CD4-positive, alpha-beta memory T cell (primary cell): ENCODE results near the gene NTHL1. TPM values are rescaled to one million over a fixed set of nuclear protein-coding genes. Genes with fewer than 3 reads are reported as not detected.

Source experiments
- CTCF ChIA-PET: fragments of 350-600 bp; sonication (Branson Sonifier 250); formaldehyde crosslinking; loops from one replicate; lab custom pipeline; 2021; ENCODE audit warnings: inconsistent platforms; ENCODE audit not compliant: partially characterized antibody; lab: Charles Lee
- POLR2A ChIA-PET: fragments of 350-600 bp; sonication (Branson Sonifier 250); formaldehyde crosslinking; loops from one replicate; lab custom pipeline; 2021; ENCODE audit not compliant: partially characterized antibody; lab: Charles Lee
- DNase-seq, 5 donors: peaks; one replicate each; pipeline versions ENCODE4 v3.0.0 to v3.0.0-alpha.2; 2020 to 2022; ENCODE audit warnings: mixed read lengths in 1 of 5
- H3K27ac ChIP-seq: one replicate; pipeline ENCODE4 v1.7.0; 2013; ENCODE audit warnings: low read depth, low read length
- H3K27me3 ChIP-seq: 2 replicates; pipeline ENCODE4 v1.7.0; 2013; ENCODE audit warnings: mild to moderate bottlenecking, low read length, moderate library complexity; ENCODE audit not compliant: insufficient read depth
- H3K36me3 ChIP-seq: 2 replicates; pipeline ENCODE4 v1.7.0; 2013; ENCODE audit warnings: mild to moderate bottlenecking, low read length, moderate library complexity; ENCODE audit not compliant: insufficient read depth
- H3K4me1 ChIP-seq: 2 replicates; pipeline ENCODE4 v1.7.0; 2013; ENCODE audit warnings: mild to moderate bottlenecking, low read length, moderate library complexity; ENCODE audit not compliant: insufficient read depth
- H3K4me3 ChIP-seq, 2 donors: one replicate each; pipeline ENCODE4 v1.7.0; 2013; ENCODE audit warnings: low read length in 2 of 2, mild to moderate bottlenecking in 1 of 2
- H3K9me3 ChIP-seq, 2 donors: one replicate each; pipeline ENCODE4 v1.7.0; 2013; ENCODE audit warnings: low read length in 2 of 2, control low read depth in 1 of 2; ENCODE audit not compliant: control insufficient read depth in 1 of 2
- H3K27ac Mint-ChIP-seq, 7 donors: one replicate each; pipeline ENCODE4 v1.8.0; 2020 to 2021; ENCODE audit warnings: mixed read lengths in 7 of 7, mild to moderate bottlenecking in 6 of 7, inconsistent platforms in 3 of 7, moderate library complexity in 3 of 7
- H3K27me3 Mint-ChIP-seq, 2 donors: one replicate each; pipeline ENCODE4 v1.8.0; 2020 to 2021; ENCODE audit warnings: mixed read lengths in 2 of 2
- H3K36me3 Mint-ChIP-seq, 2 donors: one replicate each; pipeline ENCODE4 v1.8.0; 2020 to 2021; ENCODE audit warnings: mixed read lengths in 2 of 2, inconsistent platforms in 1 of 2, mild to moderate bottlenecking in 1 of 2
- H3K4me1 Mint-ChIP-seq, 4 donors: one replicate each; pipeline ENCODE4 v1.8.0; 2020 to 2021; ENCODE audit warnings: mixed read lengths in 4 of 4, mild to moderate bottlenecking in 1 of 4
- H3K4me3 Mint-ChIP-seq, 8 donors: one replicate each; pipeline ENCODE4 v1.8.0; 2020 to 2021; ENCODE audit warnings: mixed read lengths in 8 of 8, mild to moderate bottlenecking in 7 of 8, moderate library complexity in 6 of 8, inconsistent platforms in 3 of 8
- H3K9me3 Mint-ChIP-seq, 8 donors: one replicate each; pipeline ENCODE4 v1.8.0; 2020 to 2021; ENCODE audit warnings: mixed read lengths in 8 of 8, mild to moderate bottlenecking in 5 of 8, inconsistent platforms in 3 of 8, moderate library complexity in 1 of 8
- intact Hi-C: fragments of 100-400 bp; cut with micrococcal nuclease; formaldehyde crosslinking; loops from one replicate; pipeline ENCODE4 v1.15.1; 2023
- polyA plus RNA-seq, 2 donors: library from polyadenylated mRNA; unstranded; fragments of 300-500 nt; fragmentation: Illumina TruSeq; gene quantifications; one replicate each; pipeline ENCODE4 v1.2.3, GENCODE V29; 2021
- total RNA-seq, 2 experiments: library from RNA; stranded (reverse); gene quantifications; one replicate each; pipeline ENCODE4 v1.2.3, GENCODE V29; 2021

NTHL1 gene
- total and polyA plus RNA-seq, 4 experiments from 2014 or later, result 9.3 to 20.1 (median 12.7) TPM

DNA sequence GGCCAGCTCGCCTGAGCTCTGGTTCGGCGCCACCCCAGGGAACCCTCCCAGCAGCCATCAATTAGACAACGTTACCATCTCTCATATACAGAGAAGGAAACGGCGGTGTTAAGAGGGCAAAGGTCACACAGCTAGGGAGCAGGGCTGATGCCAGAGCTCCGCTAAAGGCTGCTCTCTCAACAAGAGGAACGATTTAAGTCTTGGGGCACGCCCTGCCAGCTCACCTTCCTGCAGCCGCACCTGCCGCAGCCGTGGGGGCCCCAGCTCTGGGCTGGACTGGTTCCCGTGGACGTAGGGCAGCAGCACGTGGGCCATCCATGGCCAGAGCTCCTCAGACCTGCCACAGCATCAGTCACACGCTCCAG, 44.6 kb upstream of the NTHL1 start:
- Histone ChIP-seq H3K4me1 (no peaks in the 10 kb centered on the region), H3K27ac (no peak overlapping the region), H3K27me3 (no peaks in the 10 kb centered on the region), H3K9me3 (no peaks in the 10 kb centered on the region), H3K36me3 (peaks cover 3% of the 10 kb centered on the region), H3K4me3 (no peak overlapping the region)
- no peaks in the 10 kb centered on the region for H3K4me1 Mint-ChIP-seq
- no peak overlapping the region for H3K27ac Mint-ChIP-seq
- intact Hi-C loops, result no loop called here
- H3K36me3 Mint-ChIP-seq, result peaks cover 5 to 21% of the 10 kb centered on the region in 2 donors
- ChIA-PET CTCF (no interaction called here), POLR2A (interaction anchor here (0.8 kb wide), 1 partner anchor 30 kb away, joined by 4 read pairs; no protein-coding TSS in a partner anchor)
- H3K4me3 Mint-ChIP-seq, result no peak overlapping the region
- H3K27me3 Mint-ChIP-seq, result no peaks in the 10 kb centered on the region
- no peak for DNase-seq
- H3K9me3 Mint-ChIP-seq, result no peaks in the 10 kb centered on the region

DNA sequence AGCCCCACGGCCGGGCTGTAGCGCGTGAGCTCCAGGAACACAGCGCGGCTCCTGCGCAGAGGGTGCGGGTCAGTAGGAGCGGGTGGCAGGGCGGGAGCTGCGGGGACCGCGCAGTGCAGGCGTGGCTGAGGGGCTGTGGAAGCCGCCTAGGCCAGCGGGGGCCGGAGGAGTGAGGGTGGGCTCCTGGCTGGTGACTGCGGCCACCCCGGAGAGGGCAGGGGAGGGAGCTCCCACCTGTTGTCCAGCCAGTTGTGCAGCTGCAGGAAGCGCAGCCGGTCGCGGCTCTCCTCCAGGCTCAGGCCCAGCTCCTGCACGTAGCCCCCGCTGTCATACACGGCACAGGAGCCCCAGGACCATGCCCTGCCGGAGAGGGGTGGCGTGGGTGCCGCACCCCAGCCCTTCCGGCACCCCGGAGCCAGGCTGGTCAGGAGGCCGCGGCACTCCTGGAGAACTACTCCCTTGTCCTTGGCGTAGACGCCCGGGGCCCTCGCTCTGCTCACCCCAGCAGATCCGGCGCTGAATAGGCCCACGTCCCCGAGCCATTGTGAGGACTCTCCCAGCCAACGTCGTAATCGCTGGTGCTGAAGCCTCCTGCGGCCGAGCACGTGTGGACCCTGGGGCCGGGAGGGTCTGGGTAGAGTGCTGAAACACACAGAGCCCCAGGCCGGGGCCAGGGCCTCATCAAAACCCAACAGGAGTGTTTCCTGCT, 44.1 kb upstream of the NTHL1 start:
- Histone ChIP-seq H3K4me3 (no peak overlapping the region), H3K4me1 (no peaks in the 10 kb centered on the region), H3K9me3 (no peaks in the 10 kb centered on the region), H3K27ac (no peak overlapping the region), H3K27me3 (no peaks in the 10 kb centered on the region), H3K36me3 (peaks cover 3% of the 10 kb centered on the region)
- no peaks in the 10 kb centered on the region for H3K9me3 Mint-ChIP-seq
- ChIA-PET POLR2A (interaction anchor here (0.8 kb wide), 1 partner anchor 30 kb away, joined by 4 read pairs; no protein-coding TSS in a partner anchor), CTCF (no interaction called here)
- H3K4me3 Mint-ChIP-seq, result no peak overlapping the region
- H3K27ac Mint-ChIP-seq, result no peak overlapping the region
- H3K4me1 Mint-ChIP-seq, result no peaks in the 10 kb centered on the region
- intact Hi-C loops, result no loop called here
- peaks cover 5 to 25% of the 10 kb centered on the region in 2 donors for H3K36me3 Mint-ChIP-seq
- no peaks in the 10 kb centered on the region for H3K27me3 Mint-ChIP-seq
- DNase-seq, result no peak

GRCh38 chr16:2090777-2091546, 43.3 kb upstream of the NTHL1 start:
- Histone ChIP-seq H3K4me1 (no peaks in the 10 kb centered on the region), H3K36me3 (peaks cover 3% of the 10 kb centered on the region), H3K27ac (no peak overlapping the region), H3K4me3 (no peak overlapping the region), H3K27me3 (no peaks in the 10 kb centered on the region), H3K9me3 (no peaks in the 10 kb centered on the region)
- H3K9me3 Mint-ChIP-seq, result no peaks in the 10 kb centered on the region
- no peaks in the 10 kb centered on the region for H3K27me3 Mint-ChIP-seq
- POLR2A ChIA-PET, result no interaction called here
- H3K36me3 Mint-ChIP-seq, result peaks cover 4 to 25% of the 10 kb centered on the region in 2 donors
- CTCF ChIA-PET, result no interaction called here
- H3K4me1 Mint-ChIP-seq, result no peaks in the 10 kb centered on the region
- peak overlapping the region in 1 of 8 donors; percentile 34 for H3K4me3 Mint-ChIP-seq
- peak in 4 of 5 donors; percentile 25 to 43 (median 38) for DNase-seq
- intact Hi-C loops, result no loop called here
- H3K27ac Mint-ChIP-seq, result peak overlapping the region in 1 of 7 donors; percentile 29

DNA sequence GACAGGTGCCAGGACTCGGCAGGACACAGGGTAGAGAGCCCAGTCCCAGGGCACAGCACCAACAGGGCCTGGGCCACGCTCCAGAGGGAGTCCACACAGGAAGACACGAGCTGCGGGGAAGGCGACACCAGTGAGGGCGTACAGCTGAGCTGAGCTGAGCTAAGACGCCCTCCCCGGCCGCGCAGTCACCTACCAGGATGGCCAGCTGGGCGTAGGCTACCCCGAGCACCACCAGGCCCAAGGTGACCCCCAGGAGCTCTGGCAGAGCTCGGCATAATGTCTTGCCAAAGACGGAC, 42.8 kb upstream of the NTHL1 start:
- intact Hi-C loops, result no loop called here
- Mint-ChIP-seq H3K9me3 (no peaks in the 10 kb centered on the region), H3K4me3 (peak overlapping the region in 1 of 8 donors; percentile 34), H3K27ac (peak overlapping the region in 1 of 7 donors; percentile 29), H3K36me3 (peaks cover 0 to 23% of the 10 kb centered on the region in 2 donors), H3K27me3 (no peaks in the 10 kb centered on the region), H3K4me1 (no peaks in the 10 kb centered on the region)
- Histone ChIP-seq H3K27me3 (no peaks in the 10 kb centered on the region), H3K9me3 (no peaks in the 10 kb centered on the region), H3K36me3 (peaks cover 3% of the 10 kb centered on the region), H3K4me1 (no peaks in the 10 kb centered on the region), H3K4me3 (no peak overlapping the region), H3K27ac (no peak overlapping the region)
- no peak for DNase-seq
- ChIA-PET POLR2A (no interaction called here), CTCF (no interaction called here)

DNA sequence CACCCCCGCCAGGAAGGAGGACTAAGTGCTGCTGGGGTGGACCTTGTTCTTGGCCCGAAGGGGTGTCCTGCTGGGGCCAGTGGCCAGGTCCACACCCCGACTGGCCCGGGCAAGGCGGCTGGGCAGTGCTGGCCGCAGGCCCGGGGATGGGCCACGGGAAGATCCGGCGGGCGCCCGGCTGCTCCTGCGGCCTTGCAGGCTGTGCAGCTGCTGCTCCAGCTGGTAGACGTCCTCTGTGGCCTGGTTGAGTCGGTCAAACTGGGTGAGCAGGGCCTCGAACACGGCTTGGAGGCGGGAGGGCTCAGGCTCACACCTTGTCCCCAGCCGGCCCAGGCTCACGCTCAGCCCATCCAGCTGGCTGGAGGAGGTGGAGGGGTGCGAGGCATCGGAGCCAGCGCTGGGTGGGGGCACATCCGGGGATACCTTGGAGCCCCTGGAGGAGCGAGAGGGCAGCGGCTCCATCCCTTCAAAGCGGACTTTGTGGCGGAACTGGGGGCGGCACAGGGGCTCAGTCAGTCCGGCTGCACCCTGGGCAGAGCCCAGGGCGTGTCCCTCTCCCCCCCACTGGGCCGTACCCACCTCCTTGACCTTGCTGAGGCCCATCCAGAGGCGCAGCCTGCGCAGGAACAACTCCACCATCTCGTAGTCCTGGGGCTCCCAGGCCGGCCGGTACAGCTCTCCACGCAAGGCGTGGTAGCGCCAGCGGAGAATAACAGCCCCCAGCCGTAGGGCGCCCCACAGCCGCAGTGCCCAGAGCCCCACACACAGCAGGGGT, 42.3 kb upstream of the NTHL1 start:
- no peaks in the 10 kb centered on the region for H3K9me3 Mint-ChIP-seq
- no peak for DNase-seq
- Histone ChIP-seq H3K36me3 (peaks cover 6% of the 10 kb centered on the region), H3K4me1 (no peaks in the 10 kb centered on the region), H3K27me3 (no peaks in the 10 kb centered on the region), H3K9me3 (no peaks in the 10 kb centered on the region), H3K4me3 (no peak overlapping the region), H3K27ac (no peak overlapping the region)
- no peaks in the 10 kb centered on the region for H3K4me1 Mint-ChIP-seq
- no peak overlapping the region for H3K4me3 Mint-ChIP-seq
- peak overlapping the region in 1 of 7 donors; percentile 47 for H3K27ac Mint-ChIP-seq
- no peaks in the 10 kb centered on the region for H3K27me3 Mint-ChIP-seq
- ChIA-PET CTCF (no interaction called here), POLR2A (no interaction called here)
- intact Hi-C loops, result no loop called here
- H3K36me3 Mint-ChIP-seq, result peaks cover 0 to 23% of the 10 kb centered on the region in 2 donors

- Histone ChIP-seq H3K27ac (no peak overlapping the region), H3K4me1 (no peaks in the 10 kb centered on the region), H3K36me3 (peaks cover 6% of the 10 kb centered on the region), H3K4me3 (no peak overlapping the region), H3K27me3 (no peaks in the 10 kb centered on the region), H3K9me3 (no peaks in the 10 kb centered on the region)
- peak overlapping the region in 3 of 7 donors; percentile 21 to 61 (median 31) for H3K27ac Mint-ChIP-seq
- no peak for DNase-seq
- H3K36me3 Mint-ChIP-seq, result peaks cover 0 to 23% of the 10 kb centered on the region in 2 donors
- CTCF ChIA-PET, result no interaction called here
- no peaks in the 10 kb centered on the region for H3K27me3 Mint-ChIP-seq
- intact Hi-C loops, result no loop called here
- H3K4me3 Mint-ChIP-seq, result no peak overlapping the region
- POLR2A ChIA-PET, result no interaction called here
- H3K4me1 Mint-ChIP-seq, result no peaks in the 10 kb centered on the region
- no peaks in the 10 kb centered on the region for H3K9me3 Mint-ChIP-seq
Observed at GRCh38 chr16:2088759-2089358, 41.2 kb upstream of the NTHL1 start.
